ENCODE data around the gene FAM241A. TPM values are rescaled to one million over a fixed set of nuclear protein-coding genes. Genes with fewer than 3 reads are reported as not detected.
A peak's percentile ranks its signal among the peaks of the same experiment; 100 is the strongest.

Gene FAM241A
- total and polyA plus RNA-seq, 9 of the 15 experiments (the other 6 are each of a cell fraction or from before 2014, with no cell fraction given) = 2.3 to 8.5 (median 5.3) TPM

- TF ChIP-seq ZNF407 (IDR thresholded peaks at IDR 0.05; ENCODE audit: low read depth) = no peak
- TF ChIP-seq RBM34 (IDR thresholded peaks at IDR 0.05; ENCODE audit: borderline replicate concordance, insufficient read depth, low read length) = no peak
- TF ChIP-seq KDM4B (IDR thresholded peaks at IDR 0.05; ENCODE audit: borderline replicate concordance in 2 of 2, low read depth in 1 of 2) = 0 out of 4 replicates have a peak, but pooled peaks of 1 of the 2 experiments have one; percentile 26
- no peak for TF ChIP-seq NR0B1 (IDR thresholded peaks at IDR 0.05; ENCODE audit: partially characterized antibody)
- TF ChIP-seq PTTG1 (tag; IDR thresholded peaks at IDR 0.05; ENCODE audit: low read depth) = no peak
- no peak for TF ChIP-seq ZNF75A (CRISPR knock-in tag; IDR thresholded peaks at IDR 0.05)
- TF ChIP-seq REST (IDR thresholded peaks at IDR 0.05; ENCODE audit: borderline replicate concordance) = no peak
- TF ChIP-seq REST (CRISPR knock-in tag; IDR thresholded peaks at IDR 0.05; ENCODE audit: low read depth) = no peak
Observed at GRCh38 chr4:112230879-112231778, 85.9 kb downstream of the FAM241A start (continued).

Data from K562 (cell line).